ENCODE data around the gene CEP350. TPM values are rescaled to one million over a fixed set of nuclear protein-coding genes. Genes with fewer than 3 reads are reported as not detected.

Gene CEP350
- total RNA-seq, 2 donors from 2014 or later: 32.2 to 42.2 TPM

DNA sequence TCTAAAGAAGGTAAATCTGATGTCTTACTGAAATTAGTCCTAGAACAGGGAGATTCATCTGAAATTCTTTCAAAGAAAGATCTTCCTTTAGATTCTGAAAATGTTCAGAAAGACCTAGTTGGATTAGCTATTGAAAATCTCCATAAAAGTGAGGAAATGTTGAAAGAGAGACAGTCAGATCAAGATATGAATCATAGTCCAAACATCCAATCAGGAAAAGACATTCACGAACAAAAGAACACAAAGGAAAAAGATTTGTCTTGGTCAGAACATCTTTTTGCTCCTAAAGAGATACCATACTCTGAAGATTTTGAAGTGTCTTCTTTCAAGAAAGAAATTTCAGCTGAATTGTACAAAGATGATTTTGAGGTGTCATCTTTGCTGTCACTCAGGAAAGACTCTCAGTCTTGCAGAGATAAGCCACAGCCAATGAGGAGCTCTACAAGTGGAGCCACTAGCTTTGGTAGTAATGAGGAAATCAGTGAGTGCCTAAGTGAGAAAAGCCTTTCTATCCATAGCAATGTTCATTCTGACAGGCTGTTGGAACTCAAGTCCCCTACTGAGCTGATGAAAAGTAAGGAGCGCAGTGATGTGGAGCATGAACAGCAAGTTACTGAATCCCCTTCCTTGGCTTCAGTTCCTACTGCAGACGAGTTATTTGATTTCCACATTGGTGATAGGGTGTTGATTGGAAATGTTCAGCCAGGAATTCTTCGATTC, 138.5 kb downstream of the CEP350 start:
- no peak overlapping the region for H3K4me3 ChIP-seq (ENCODE audit: low read length)
- no peak overlapping the region for H3K27ac Mint-ChIP-seq
- no peak overlapping the region for H3K9ac ChIP-seq (ENCODE audit: extremely low read depth, low read length, poor library complexity, severe bottlenecking)
- H3K27ac ChIP-seq (ENCODE audit: low read depth, low read length): no peak overlapping the region
- H3K27me3 Mint-ChIP-seq (ENCODE audit: insufficient read depth): no peaks in the 10 kb centered on the region
- WGBS, 2 experiments (ENCODE audit: insufficient coverage in 1 of 2, insufficient read length in 1 of 2): 86 to 96% methylated on average over 2 to 4 of the region's 4 CpGs
- no peaks in the 10 kb centered on the region for H3K4me1 ChIP-seq (ENCODE audit: control insufficient read depth, insufficient read depth, low read length)
- peaks cover 83% of the 10 kb centered on the region for H3K36me3 ChIP-seq (ENCODE audit: control insufficient read depth, insufficient read depth, low read length)
- H3K4me1 Mint-ChIP-seq: no peaks in the 10 kb centered on the region
- TF ChIP-seq, protein P1, sequence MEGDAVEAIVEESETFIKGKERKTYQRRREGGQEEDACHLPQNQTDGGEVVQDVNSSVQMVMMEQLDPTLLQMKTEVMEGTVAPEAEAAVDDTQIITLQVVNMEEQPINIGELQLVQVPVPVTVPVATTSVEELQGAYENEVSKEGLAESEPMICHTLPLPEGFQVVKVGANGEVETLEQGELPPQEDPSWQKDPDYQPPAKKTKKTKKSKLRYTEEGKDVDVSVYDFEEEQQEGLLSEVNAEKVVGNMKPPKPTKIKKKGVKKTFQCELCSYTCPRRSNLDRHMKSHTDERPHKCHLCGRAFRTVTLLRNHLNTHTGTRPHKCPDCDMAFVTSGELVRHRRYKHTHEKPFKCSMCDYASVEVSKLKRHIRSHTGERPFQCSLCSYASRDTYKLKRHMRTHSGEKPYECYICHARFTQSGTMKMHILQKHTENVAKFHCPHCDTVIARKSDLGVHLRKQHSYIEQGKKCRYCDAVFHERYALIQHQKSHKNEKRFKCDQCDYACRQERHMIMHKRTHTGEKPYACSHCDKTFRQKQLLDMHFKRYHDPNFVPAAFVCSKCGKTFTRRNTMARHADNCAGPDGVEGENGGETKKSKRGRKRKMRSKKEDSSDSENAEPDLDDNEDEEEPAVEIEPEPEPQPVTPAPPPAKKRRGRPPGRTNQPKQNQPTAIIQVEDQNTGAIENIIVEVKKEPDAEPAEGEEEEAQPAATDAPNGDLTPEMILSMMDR (conservative IDR thresholded peaks at IDR 0.05): no peak
- H3K27me3 ChIP-seq (ENCODE audit: control insufficient read depth, insufficient read depth, low read length, poor library complexity, severe bottlenecking): no peaks in the 10 kb centered on the region
- no peak for DNase-seq
- peaks cover 55% of the 10 kb centered on the region for H3K36me3 Mint-ChIP-seq (ENCODE audit: low read depth)
- H3K4me3 Mint-ChIP-seq: no peak overlapping the region
- no peaks in the 10 kb centered on the region for H3K9me3 ChIP-seq (ENCODE audit: control insufficient read depth, low read length)
- H3K9me3 Mint-ChIP-seq: no peaks in the 10 kb centered on the region

DNA sequence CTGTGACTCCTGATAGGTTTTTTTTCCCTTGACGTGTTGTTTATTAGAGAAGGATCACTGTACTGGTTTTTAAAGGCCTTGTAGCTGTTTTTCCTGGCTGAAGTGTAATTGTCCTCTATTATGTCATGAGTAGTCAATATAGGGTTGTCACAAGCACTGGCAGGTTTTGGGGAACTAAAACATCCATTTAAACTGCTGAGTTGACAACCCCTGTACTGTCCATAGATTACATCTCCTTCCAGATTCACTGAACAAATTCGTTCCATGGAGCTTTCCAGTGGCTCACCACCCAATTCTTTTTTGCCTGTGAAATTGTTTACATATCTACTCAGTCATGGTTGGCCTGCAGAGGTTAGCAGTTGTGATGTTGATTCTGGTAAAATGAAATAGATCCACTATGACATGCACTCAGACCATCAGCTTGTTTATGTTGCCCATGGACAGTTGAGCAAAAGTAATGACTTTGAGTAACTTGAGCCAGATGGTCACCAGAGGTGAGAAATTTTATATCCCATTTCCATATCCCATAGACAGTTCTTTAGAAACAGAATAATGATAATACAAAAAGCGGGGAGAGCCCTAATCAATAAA, 140.2 kb downstream of the CEP350 start:
- Histone ChIP-seq H3K27me3 (ENCODE audit: control insufficient read depth, insufficient read depth, low read length, poor library complexity, severe bottlenecking) (no peaks in the 10 kb centered on the region), H3K9ac (ENCODE audit: extremely low read depth, low read length, poor library complexity, severe bottlenecking) (no peak overlapping the region), H3K36me3 (ENCODE audit: control insufficient read depth, insufficient read depth, low read length) (peaks cover 75% of the 10 kb centered on the region), H3K27ac (ENCODE audit: low read depth, low read length) (no peak overlapping the region), H3K4me1 (ENCODE audit: control insufficient read depth, insufficient read depth, low read length) (no peaks in the 10 kb centered on the region), H3K9me3 (ENCODE audit: control insufficient read depth, low read length) (no peaks in the 10 kb centered on the region), H3K4me3 (ENCODE audit: low read length) (no peak overlapping the region)
- Mint-ChIP-seq H3K4me3 (no peak overlapping the region), H3K36me3 (ENCODE audit: low read depth) (peaks cover 54% of the 10 kb centered on the region), H3K9me3 (no peaks in the 10 kb centered on the region), H3K27ac (no peak overlapping the region), H3K27me3 (ENCODE audit: insufficient read depth) (no peaks in the 10 kb centered on the region), H3K4me1 (peaks cover 4% of the 10 kb centered on the region)
- 67 to 82% methylated on average over 1 to 2 of the region's 3 CpGs for WGBS, 2 experiments (ENCODE audit: insufficient coverage in 1 of 2, insufficient read length in 1 of 2)
- no peak for DNase-seq
- TF ChIP-seq, protein P1 (conservative IDR thresholded peaks at IDR 0.05): no peak

DNA sequence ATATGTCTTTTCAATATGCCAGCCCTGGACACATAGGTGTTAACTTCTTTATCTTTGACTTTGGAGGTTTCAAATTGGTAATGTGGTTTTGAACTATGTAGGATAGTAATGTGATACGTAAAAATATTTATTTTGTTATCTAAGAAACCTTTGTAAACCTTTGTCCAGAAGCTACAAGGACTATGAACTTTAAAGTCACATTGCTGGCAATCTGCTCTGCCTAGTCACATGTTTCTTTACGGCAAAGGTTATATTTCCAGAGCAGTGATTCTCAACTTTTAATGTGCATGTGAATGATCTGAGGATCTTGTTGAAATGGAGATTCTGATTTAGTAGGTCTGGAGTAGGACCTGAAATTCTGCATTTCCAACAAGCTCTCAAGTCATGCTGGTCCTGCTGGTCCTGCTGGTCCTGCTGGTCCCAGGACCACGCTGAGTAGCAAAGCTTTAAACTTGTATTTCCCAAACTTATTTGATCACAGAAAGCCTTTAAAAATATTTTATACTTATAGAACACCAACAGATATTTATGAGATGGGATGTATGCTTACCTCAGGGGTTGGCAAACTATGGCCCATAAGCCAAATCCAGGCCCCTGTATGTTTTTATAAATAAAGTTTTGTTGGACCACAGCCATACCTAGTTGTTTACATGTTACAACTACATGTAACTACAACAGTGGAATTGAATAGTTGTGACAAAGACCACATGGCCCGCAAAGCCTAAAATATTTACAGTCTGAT, 142.1 kb downstream of the CEP350 start:
- H3K27me3 Mint-ChIP-seq (ENCODE audit: insufficient read depth): no peaks in the 10 kb centered on the region
- 92 to 93% methylated on average over 2 to 4 of the region's 4 CpGs for WGBS, 2 experiments (ENCODE audit: insufficient coverage in 1 of 2, insufficient read length in 1 of 2)

More for the DNA sequence above, 142.1 kb downstream of the CEP350 start:
- Histone ChIP-seq H3K36me3 (ENCODE audit: control insufficient read depth, insufficient read depth, low read length) (peaks cover 85% of the 10 kb centered on the region), H3K9me3 (ENCODE audit: control insufficient read depth, low read length) (no peaks in the 10 kb centered on the region), H3K9ac (ENCODE audit: extremely low read depth, low read length, poor library complexity, severe bottlenecking) (no peak overlapping the region), H3K4me1 (ENCODE audit: control insufficient read depth, insufficient read depth, low read length) (no peaks in the 10 kb centered on the region), H3K27ac (ENCODE audit: low read depth, low read length) (no peak overlapping the region), H3K4me3 (ENCODE audit: low read length) (no peak overlapping the region), H3K27me3 (ENCODE audit: control insufficient read depth, insufficient read depth, low read length, poor library complexity, severe bottlenecking) (no peaks in the 10 kb centered on the region)
- no peak overlapping the region for H3K27ac Mint-ChIP-seq
- no peak overlapping the region for H3K4me3 Mint-ChIP-seq
- H3K9me3 Mint-ChIP-seq: no peaks in the 10 kb centered on the region
- DNase-seq: no peak
- peaks cover 67% of the 10 kb centered on the region for H3K36me3 Mint-ChIP-seq (ENCODE audit: low read depth)
- TF ChIP-seq, protein P1 (conservative IDR thresholded peaks at IDR 0.05): no peak
- H3K4me1 Mint-ChIP-seq: peaks cover 4% of the 10 kb centered on the region
